Ascending aorta (tissue), 2 donors: Measurements from ENCODE around the gene HPS3. TPM values are rescaled to one million over a fixed set of nuclear protein-coding genes. Genes with fewer than 3 reads are reported as not detected.
A peak's percentile ranks its signal among the peaks of the same experiment; 100 is the strongest.

Experiments
- DNase-seq, 2 donors: peaks; one replicate each; pipeline ENCODE4 v3.0.0-alpha.2; 2019; ENCODE audit warnings: low spot score in 2 of 2
- H3K27ac ChIP-seq, 2 donors: fragments of 200-600 bp; sonication (generic); one replicate each; pipeline ENCODE4 v1.5.1; 2016 to 2017; ENCODE audit warnings: mild to moderate bottlenecking in 1 of 2
- H3K27me3 ChIP-seq: fragments of 200-600 bp; sonication (generic); one replicate; pipeline ENCODE4 v1.5.1; 2017
- H3K36me3 ChIP-seq, 2 donors: fragments of 200-600 bp; sonication (generic); one replicate each; pipeline ENCODE4 v1.5.1; 2016
- H3K4me1 ChIP-seq, 2 donors: fragments of 200-600 bp; sonication (generic); one replicate each; pipeline ENCODE4 v1.5.1; 2016 to 2017; ENCODE audit warnings: mild to moderate bottlenecking in 1 of 2
- H3K4me3 ChIP-seq, 2 donors: fragments of 200-600 bp; sonication (generic); one replicate each; pipeline ENCODE4 v1.5.1; 2016 to 2017; ENCODE audit warnings: mild to moderate bottlenecking in 1 of 2
- H3K9me3 ChIP-seq, 2 donors: fragments of 200-600 bp; sonication (generic); one replicate each; pipeline ENCODE4 v1.5.1; 2016
- CTCF ChIP-seq, 3 experiments: fragments of 200-600 bp in 2 of 3; fragments of 450-650 bp in 1 of 3; sonication (generic) in 2 of 3; IDR thresholded peaks; one replicate each; pipeline ENCODE4 v1.5.1; 2016 to 2019; ENCODE audit warnings: antibody characterized with exemption in 3 of 3, mild to moderate bottlenecking in 1 of 3, moderate library complexity in 1 of 3
- intact Hi-C: fragments of 100-400 bp; cut with DNase I; formaldehyde crosslinking; loops from one replicate; pipeline ENCODE4 v1.15.1; 2023
- total RNA-seq: library from RNA; depleted of rRNA; stranded (reverse); fragments of >200 nt; gene quantifications from one replicate; pipeline ENCODE4 v1.1.0, GENCODE V29; 2016

HPS3 gene
- total RNA-seq, 1 donor from 2014 or later: 18.9 TPM

- no peak for TF ChIP-seq CTCF (IDR thresholded peaks at IDR 0.05)
- intact Hi-C loops: no loop called here
- no peaks in the 10 kb centered on the region for H3K4me1 ChIP-seq
- no peaks in the 10 kb centered on the region for H3K27me3 ChIP-seq
- no peak for DNase-seq
- peaks cover 29 to 59% of the 10 kb centered on the region in 2 donors for H3K36me3 ChIP-seq
- H3K4me3 ChIP-seq: no peak overlapping the region
- no peak overlapping the region for H3K27ac ChIP-seq
- no peaks in the 10 kb centered on the region for H3K9me3 ChIP-seq
Observed at GRCh38 chr3:149170672-149171071, 41.2 kb downstream of the HPS3 start.

- Histone ChIP-seq H3K4me1 (peaks cover 0 to 9% of the 10 kb centered on the region in 2 donors), H3K4me3 (no peak overlapping the region), H3K27me3 (no peaks in the 10 kb centered on the region), H3K9me3 (no peaks in the 10 kb centered on the region), H3K36me3 (peaks cover 22 to 57% of the 10 kb centered on the region in 2 donors), H3K27ac (no peak overlapping the region)
- no peak for DNase-seq
- intact Hi-C loops: no loop called here
- no peak for TF ChIP-seq CTCF (IDR thresholded peaks at IDR 0.05)
Observed at GRCh38 chr3:149174901-149175300, 45.5 kb downstream of the HPS3 start.

GRCh38 chr3:149177122-149177521 is 47.7 kb downstream of the HPS3 start:
- Histone ChIP-seq H3K27ac (no peak overlapping the region), H3K9me3 (no peaks in the 10 kb centered on the region), H3K4me1 (peaks cover 0 to 15% of the 10 kb centered on the region in 2 donors), H3K4me3 (no peak overlapping the region), H3K36me3 (peaks cover 14 to 39% of the 10 kb centered on the region in 2 donors), H3K27me3 (no peaks in the 10 kb centered on the region)
- no peak for DNase-seq
- no peak for TF ChIP-seq CTCF (IDR thresholded peaks at IDR 0.05)
- intact Hi-C loops: no loop called here

GRCh38 chr3:149179220-149179619 is 49.8 kb downstream of the HPS3 start:
- H3K27me3 ChIP-seq: no peaks in the 10 kb centered on the region
- peak overlapping the region; percentile 8 to 35 for H3K27ac ChIP-seq
- H3K4me1 ChIP-seq: peaks cover 0 to 15% of the 10 kb centered on the region in 2 donors
- H3K9me3 ChIP-seq: no peaks in the 10 kb centered on the region
- no peak for TF ChIP-seq CTCF (IDR thresholded peaks at IDR 0.05)
- no peak overlapping the region for H3K4me3 ChIP-seq
- intact Hi-C loops: no loop called here
- no peak for DNase-seq
- H3K36me3 ChIP-seq: peaks cover 8 to 27% of the 10 kb centered on the region in 2 donors

GRCh38 chr3:149180057-149180573 is 50.7 kb downstream of the HPS3 start:
- intact Hi-C loops: loop anchor here (5.0 kb wide), 2 partner anchors 67 to 223 kb away; no protein-coding TSS in a partner anchor
- peak; percentile 78 to 95 for DNase-seq
- H3K4me3 ChIP-seq: no peak overlapping the region

More at GRCh38 chr3:149180057-149180573, 50.7 kb downstream of the HPS3 start:
- peak overlapping the region; percentile 35 to 64 for H3K27ac ChIP-seq
- H3K4me1 ChIP-seq: peaks cover 0 to 15% of the 10 kb centered on the region in 2 donors
- H3K36me3 ChIP-seq: peaks cover 8 to 26% of the 10 kb centered on the region in 2 donors
- no peaks in the 10 kb centered on the region for H3K9me3 ChIP-seq
- no peaks in the 10 kb centered on the region for H3K27me3 ChIP-seq
- no peak for TF ChIP-seq CTCF (IDR thresholded peaks at IDR 0.05)
